HL-60 (cell line): ENCODE measurements around the gene PIAS4.

Experiments
- DNase-seq, 2 experiments: peaks; one replicate each; pipeline ENCODE4 v3.0.0-alpha.2; 2010 to 2020; ENCODE audit warnings: low read depth in 1 of 2, low spot score in 1 of 2
- H3K27ac ChIP-seq: fragments of 250-450 bp; sonication (Bioruptor Pico); replicated peaks from 2 replicates; pipeline ENCODE4 v1.5.1; 2020; ENCODE audit warnings: mild to moderate bottlenecking, moderate library complexity
- H3K27me3 ChIP-seq: fragments of 250-450 bp; sonication (Bioruptor Pico); 2 replicates; pipeline ENCODE4 v1.5.1; 2021; ENCODE audit warnings: mild to moderate bottlenecking, moderate library complexity; ENCODE audit not compliant: insufficient read depth, poor library complexity, severe bottlenecking
- H3K4me3 ChIP-seq: replicated peaks from 2 replicates; pipeline ENCODE4 v1.5.1; 2011; ENCODE audit warnings: mild to moderate bottlenecking, control low read depth, low read length; ENCODE audit not compliant: insufficient read depth
- CTCF ChIP-seq: IDR thresholded peaks from one replicate; pipeline ENCODE4 v1.5.1; 2011; ENCODE audit warnings: low read length, control low read depth, inconsistent platforms; ENCODE audit not compliant: insufficient read depth
- GABPA ChIP-seq: IDR thresholded peaks from 2 replicates; pipeline ENCODE4 v1.6.1; 2012; ENCODE audit warnings: low read depth
- POLR2AphosphoS5 ChIP-seq: IDR thresholded peaks from 2 replicates; pipeline ENCODE4 v1.6.1; 2012; ENCODE audit warnings: low read depth
- REST ChIP-seq: IDR thresholded peaks from 2 replicates; pipeline ENCODE4 v1.6.1; 2012; ENCODE audit warnings: low read depth; ENCODE audit not compliant: insufficient replicate concordance
- SPI1 ChIP-seq: IDR thresholded peaks from 2 replicates; pipeline ENCODE4 v1.6.1; 2012; ENCODE audit warnings: low read depth, mild to moderate bottlenecking, borderline replicate concordance

Gene PIAS4

GRCh38 chr19:4019578-4019977, 12.0 kb downstream of the PIAS4 start:
- TF ChIP-seq SPI1 (no peak), POLR2AphosphoS5 (no peak), REST (no peak), CTCF (no peak), GABPA (no peak)
- Histone ChIP-seq H3K27me3 (no peaks in the 10 kb centered on the region), H3K27ac (no peak overlapping the region), H3K4me3 (no peak overlapping the region)
- no peak for DNase-seq

- Histone ChIP-seq H3K27ac (no peak overlapping the region), H3K27me3 (no peaks in the 10 kb centered on the region), H3K4me3 (no peak overlapping the region)
- no peak for DNase-seq
- TF ChIP-seq GABPA = no peak
- TF ChIP-seq SPI1 = no peak
- no peak for TF ChIP-seq REST
- TF ChIP-seq CTCF = no peak
- TF ChIP-seq POLR2AphosphoS5 = no peak
Observed at GRCh38 chr19:4023600-4024398, 16.3 kb downstream of the PIAS4 start.

- TF ChIP-seq CTCF (no peak), REST (no peak), SPI1 (no peak), GABPA (no peak), POLR2AphosphoS5 (no peak)
- Histone ChIP-seq H3K27ac (no peak overlapping the region), H3K27me3 (no peaks in the 10 kb centered on the region), H3K4me3 (no peak overlapping the region)
- no peak for DNase-seq
Observed at GRCh38 chr19:4025317-4025716, 17.8 kb downstream of the PIAS4 start.
